ENCODE measurements around the gene ARPIN. TPM values are rescaled to one million over a fixed set of nuclear protein-coding genes. Genes with fewer than 3 reads are reported as not detected.
"Not testable (repeated sequence)": the region's sequence is repeated elsewhere in the genome, so short reads cannot be mapped to it uniquely, and the experiment has no call there.

The ARPIN gene
- total RNA-seq, 2 donors from 2014 or later, result 17.5 to 24.7 TPM

- intact Hi-C loops (cut with DNase I), result no loop called here
- no peak for DNase-seq (ENCODE audit: low spot score)
Observed at GRCh38 chr15:89888214-89888804, 24.4 kb downstream of the ARPIN start.

- DNase-seq (ENCODE audit: low spot score), result no peak
- intact Hi-C loops (cut with DNase I), result no loop called here
Observed at GRCh38 chr15:89885611-89886010, 27.1 kb downstream of the ARPIN start.

- intact Hi-C loops (cut with DNase I); DNase-seq (ENCODE audit: low spot score): not testable (repeated sequence)
Observed at GRCh38 chr15:89885179-89885578, 27.6 kb downstream of the ARPIN start.

GRCh38 chr15:89883518-89883917, 29.2 kb downstream of the ARPIN start:
- intact Hi-C loops (cut with DNase I), result no loop called here

GRCh38 chr15:89880727-89881126, 32.0 kb downstream of the ARPIN start:
- intact Hi-C loops (cut with DNase I), result no loop called here
- no peak for DNase-seq (ENCODE audit: low spot score)

More at GRCh38 chr15:89883518-89883917, 29.2 kb downstream of the ARPIN start:
- no peak for DNase-seq (ENCODE audit: low spot score)

- intact Hi-C loops (cut with DNase I), result no loop called here
- DNase-seq (ENCODE audit: low spot score), result no peak
Observed at GRCh38 chr15:89878323-89878722, 34.4 kb downstream of the ARPIN start.

- DNase-seq (ENCODE audit: low spot score), result no peak
- intact Hi-C loops (cut with DNase I), result no loop called here
Observed at GRCh38 chr15:89877083-89877425, 35.7 kb downstream of the ARPIN start.

- intact Hi-C loops (cut with DNase I), result no loop called here
Observed at GRCh38 chr15:89876396-89877082, 36.2 kb downstream of the ARPIN start.

GRCh38 chr15:89875741-89876140, 37.0 kb downstream of the ARPIN start:
- intact Hi-C loops (cut with DNase I), result loop anchor here in 1 of 2 donors (2.0 kb wide), 1 partner anchor 115 kb away; no protein-coding TSS in a partner anchor
- DNase-seq (ENCODE audit: low spot score), result no peak

More at GRCh38 chr15:89876396-89877082, 36.2 kb downstream of the ARPIN start:
- DNase-seq (ENCODE audit: low spot score), result no peak

- intact Hi-C loops (cut with DNase I), result loop anchor here (2.0 to 5.0 kb wide), 2 partner anchors 113 to 114 kb away; no protein-coding TSS in a partner anchor
- DNase-seq (ENCODE audit: low spot score), result peak; percentile 94
Observed at GRCh38 chr15:89874926-89875564, 37.7 kb downstream of the ARPIN start.

GRCh38 chr15:89870688-89871288, 42.0 kb downstream of the ARPIN start:
- no peak for DNase-seq (ENCODE audit: low spot score)
- intact Hi-C loops (cut with DNase I), result loop anchor here in 1 of 2 donors (5.0 kb wide), 1 partner anchor 108 kb away; no protein-coding TSS in a partner anchor

GRCh38 chr15:89870006-89870405, 42.7 kb downstream of the ARPIN start:
- no peak for DNase-seq (ENCODE audit: low spot score)
- intact Hi-C loops (cut with DNase I), result loop anchor here in 1 of 2 donors (5.0 kb wide), 1 partner anchor 108 kb away; no protein-coding TSS in a partner anchor

- intact Hi-C loops (cut with DNase I); DNase-seq (ENCODE audit: low spot score): not testable (repeated sequence)
Observed at GRCh38 chr15:89869490-89869889, 43.3 kb downstream of the ARPIN start.

- no peak for DNase-seq (ENCODE audit: low spot score)
- intact Hi-C loops (cut with DNase I), result no loop called here
Observed at GRCh38 chr15:89864958-89865739, 47.6 kb downstream of the ARPIN start.

GRCh38 chr15:89863918-89864317, 48.8 kb downstream of the ARPIN start:
- DNase-seq (ENCODE audit: low spot score), result no peak
- intact Hi-C loops (cut with DNase I), result no loop called here

GRCh38 chr15:89860891-89861290, 51.9 kb downstream of the ARPIN start:
- intact Hi-C loops (cut with DNase I), result no loop called here

GRCh38 chr15:89860431-89860830, 52.3 kb downstream of the ARPIN start:
- intact Hi-C loops (cut with DNase I), result no loop called here
- no peak for DNase-seq (ENCODE audit: low spot score)

More at GRCh38 chr15:89860891-89861290, 51.9 kb downstream of the ARPIN start:
- DNase-seq (ENCODE audit: low spot score), result no peak

GRCh38 chr15:89858661-89859458, 53.9 kb downstream of the ARPIN start:
- intact Hi-C loops (cut with DNase I), result no loop called here
- no peak for DNase-seq (ENCODE audit: low spot score)
